Mesendoderm (in vitro differentiated cells): ENCODE data around the gene MBLAC2.

Experiments used
- DNase-seq: peaks from one replicate; pipeline ENCODE4 v3.0.0; 2013
- H2AK5ac ChIP-seq: 2 replicates; pipeline ENCODE4 v1.6.1; 2013; ENCODE audit warnings: low read length, inconsistent platforms
- H2BK120ac ChIP-seq: 2 replicates; pipeline ENCODE4 v1.6.1; 2013; ENCODE audit warnings: low read depth, mild to moderate bottlenecking, low read length, moderate library complexity, mixed read lengths
- H2BK15ac ChIP-seq: replicated peaks from 2 replicates; pipeline ENCODE4 v1.6.1; 2013; ENCODE audit warnings: low read depth, mild to moderate bottlenecking, moderate library complexity
- H2BK5ac ChIP-seq: 2 replicates; pipeline ENCODE4 v1.6.1; 2013; ENCODE audit warnings: low read length, inconsistent platforms
- H3K18ac ChIP-seq: 2 replicates; pipeline ENCODE4 v1.6.1; 2013; ENCODE audit warnings: mild to moderate bottlenecking, low read length, mixed read lengths
- H3K23ac ChIP-seq: one replicate; pipeline ENCODE4 v1.6.1; 2013; ENCODE audit warnings: low read length
- H3K27ac ChIP-seq: 2 replicates; pipeline ENCODE4 v1.5.1; 2013; ENCODE audit warnings: low read depth, mild to moderate bottlenecking, inconsistent platforms, low read length, moderate library complexity
- H3K27me3 ChIP-seq: 2 replicates; pipeline ENCODE4 v1.6.1; 2013; ENCODE audit warnings: low read length, control low read depth, mild to moderate bottlenecking, inconsistent platforms; ENCODE audit not compliant: insufficient read depth, poor library complexity
- H3K36me3 ChIP-seq: 2 replicates; pipeline ENCODE4 v1.6.1; 2013; ENCODE audit warnings: low read length, inconsistent platforms; ENCODE audit not compliant: control insufficient read depth, insufficient read depth
- H3K4ac ChIP-seq: one replicate; pipeline ENCODE4 v1.6.1; 2013; ENCODE audit warnings: low read depth, mild to moderate bottlenecking, low read length, moderate library complexity
- H3K4me1 ChIP-seq: 2 replicates; pipeline ENCODE4 v1.6.1; 2013; ENCODE audit warnings: low read depth, low read length, inconsistent platforms; ENCODE audit not compliant: control insufficient read depth
- H3K4me2 ChIP-seq: 2 replicates; pipeline ENCODE4 v1.6.1; 2013; ENCODE audit warnings: low read length
- H3K4me3 ChIP-seq: 2 replicates; pipeline ENCODE4 v1.5.1; 2013; ENCODE audit warnings: mild to moderate bottlenecking, low read length
- H3K56ac ChIP-seq: one replicate; pipeline ENCODE4 v1.6.1; 2013; ENCODE audit warnings: low read length
- H3K79me1 ChIP-seq: 2 replicates; pipeline ENCODE4 v1.6.1; 2013; ENCODE audit warnings: low read length, inconsistent platforms
- H3K79me2 ChIP-seq: 2 replicates; pipeline ENCODE4 v1.6.1; 2013; ENCODE audit warnings: mild to moderate bottlenecking, low read length; ENCODE audit not compliant: control insufficient read depth, insufficient read depth
- H3K9ac ChIP-seq: 2 replicates; pipeline ENCODE4 v1.6.1; 2013; ENCODE audit warnings: low read length, inconsistent platforms
- H4K5ac ChIP-seq: one replicate; pipeline ENCODE4 v1.6.1; 2013; ENCODE audit warnings: low read length
- H4K8ac ChIP-seq: one replicate; pipeline ENCODE4 v1.6.1; 2013; ENCODE audit warnings: low read depth, mild to moderate bottlenecking, control low read depth, low read length, moderate library complexity
- WGBS: extraction: QIAGEN DNeasy Blood & Tissue Kit; methylation state at CpG from one replicate; pipeline ENCODE4 v1.1.7; 2013; ENCODE audit warnings: low lambda C conversion rate, missing lambda C conversion rate; ENCODE audit not compliant: insufficient coverage; ENCODE audit errors: extremely low coverage; 5-methylcytosine and 5-hydroxymethylcytosine counted together

The MBLAC2 gene

DNA sequence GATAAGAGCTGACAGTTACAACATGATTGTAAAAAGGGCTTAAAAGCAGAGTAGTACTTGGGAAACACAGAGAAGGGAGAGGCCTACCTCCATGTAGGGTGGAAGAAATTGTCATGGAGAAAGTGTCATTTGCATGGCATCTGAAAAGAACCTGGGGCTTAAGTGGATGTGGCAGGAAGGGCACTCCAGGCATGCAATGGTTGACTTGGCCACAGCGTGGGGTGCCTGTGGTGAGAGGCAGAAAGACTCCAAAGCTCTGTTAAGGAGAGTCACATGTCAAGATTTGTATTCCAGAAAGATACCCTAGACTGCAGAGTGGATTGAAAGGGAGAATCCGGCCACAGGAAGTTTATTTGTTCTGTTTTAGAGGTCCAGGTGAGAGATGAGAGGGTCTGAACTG lies 2.5 kb upstream of the MBLAC2 start:
- Histone ChIP-seq H3K79me2 (peaks cover 5% of the 10 kb centered on the region), H3K27me3 (no peaks in the 10 kb centered on the region), H3K23ac (no peak overlapping the region), H2BK5ac (no peak overlapping the region), H2AK5ac (no peak overlapping the region), H3K4me3 (no peak overlapping the region), H3K9ac (no peak overlapping the region), H4K5ac (no peak overlapping the region), H3K4ac (no peak overlapping the region), H3K18ac (no peak overlapping the region), H3K27ac (no peak overlapping the region), H3K4me2 (no peak overlapping the region), H3K79me1 (no peaks in the 10 kb centered on the region), H3K36me3 (no peaks in the 10 kb centered on the region), H2BK15ac (no peak overlapping the region), H4K8ac (no peak overlapping the region), H3K4me1 (peaks cover 12% of the 10 kb centered on the region), H3K56ac (peak overlapping the region; percentile 31), H2BK120ac (no peak overlapping the region)
- peak; percentile 87 for DNase-seq
- WGBS, result no CpG with 5 or more reads among the region's 2 CpGs

DNA sequence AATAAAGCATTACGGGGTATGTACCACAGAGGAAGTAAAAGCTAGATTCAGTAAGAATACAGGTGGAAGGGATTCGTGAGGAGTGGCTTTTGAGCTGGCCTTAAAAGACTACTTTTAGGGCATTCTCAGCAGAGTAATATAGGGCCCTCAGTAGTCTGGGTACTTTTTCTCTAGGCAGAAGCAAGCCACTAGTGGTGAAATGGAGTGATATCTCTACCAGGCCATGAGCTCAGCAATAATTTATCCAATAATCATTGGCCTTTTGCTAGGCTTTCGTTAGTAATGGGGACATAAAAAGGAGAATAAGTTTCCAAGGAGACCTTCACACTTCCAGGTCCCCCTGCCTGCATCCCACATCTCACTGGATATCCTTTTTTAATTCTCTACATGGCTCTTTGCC lies 1.8 kb upstream of the MBLAC2 start:
- Histone ChIP-seq H3K27me3 (no peaks in the 10 kb centered on the region), H3K36me3 (no peaks in the 10 kb centered on the region)
- WGBS, result no CpG with 5 or more reads among the region's 3 CpGs

DNA sequence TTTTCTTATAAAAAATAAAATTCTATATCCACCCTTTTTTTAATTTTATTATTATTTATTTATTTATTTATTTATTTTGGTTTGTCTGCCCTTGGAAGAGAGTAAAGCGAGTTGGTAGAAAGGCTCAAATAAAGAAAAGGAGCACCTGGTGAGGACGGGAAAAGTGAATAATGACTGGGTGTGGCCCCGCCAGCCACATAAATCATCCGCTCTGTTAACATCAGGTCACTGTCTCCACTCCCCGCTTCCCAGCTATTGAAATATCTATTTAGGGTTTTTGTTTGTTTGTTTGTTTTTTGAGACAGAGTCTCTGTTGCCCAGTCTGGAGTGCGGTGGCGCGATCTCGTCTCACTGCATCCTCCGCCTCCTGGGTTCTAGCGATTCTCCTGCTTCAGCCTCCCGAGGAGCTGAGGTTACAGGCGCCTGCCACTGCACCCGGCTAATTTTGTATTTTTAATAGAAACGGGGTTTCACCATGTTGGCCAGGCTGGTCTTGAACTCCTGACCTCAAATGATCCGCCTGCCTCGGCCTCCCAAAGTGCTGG lies 937 bp upstream of the MBLAC2 start:
- H3K18ac ChIP-seq, result no peak overlapping the region
- WGBS, result no CpG with 5 or more reads among the region's 17 CpGs
- H2BK15ac ChIP-seq, result no peak overlapping the region
- H3K4ac ChIP-seq, result no peak overlapping the region
- H3K56ac ChIP-seq, result peak overlapping the region; percentile 54
- no peaks in the 10 kb centered on the region for H3K79me1 ChIP-seq
- no peak overlapping the region for H3K27ac ChIP-seq
- H4K8ac ChIP-seq, result no peak overlapping the region
- H3K23ac ChIP-seq, result no peak overlapping the region
- peaks cover 12% of the 10 kb centered on the region for H3K4me1 ChIP-seq
- H2AK5ac ChIP-seq, result no peak overlapping the region
- no peak overlapping the region for H2BK5ac ChIP-seq
- no peak for DNase-seq
- H3K79me2 ChIP-seq, result peaks cover 5% of the 10 kb centered on the region
- H2BK120ac ChIP-seq, result no peak overlapping the region
- no peak overlapping the region for H3K9ac ChIP-seq
- H4K5ac ChIP-seq, result no peak overlapping the region
- H3K4me2 ChIP-seq, result peak overlapping the region; percentile 51
- no peaks in the 10 kb centered on the region for H3K36me3 ChIP-seq
- no peaks in the 10 kb centered on the region for H3K27me3 ChIP-seq
- H3K4me3 ChIP-seq, result peak overlapping the region; percentile 29

More for the DNA sequence above, 1.8 kb upstream of the MBLAC2 start:
- Histone ChIP-seq H3K9ac (no peak overlapping the region), H3K4me3 (no peak overlapping the region), H2AK5ac (no peak overlapping the region), H2BK5ac (no peak overlapping the region), H2BK120ac (no peak overlapping the region), H3K56ac (no peak overlapping the region), H3K79me2 (peaks cover 5% of the 10 kb centered on the region), H4K5ac (no peak overlapping the region), H3K4me1 (peaks cover 12% of the 10 kb centered on the region), H4K8ac (no peak overlapping the region), H3K4ac (no peak overlapping the region), H3K79me1 (no peaks in the 10 kb centered on the region), H3K23ac (no peak overlapping the region), H3K18ac (no peak overlapping the region), H3K27ac (peak overlapping the region; percentile 29), H2BK15ac (no peak overlapping the region), H3K4me2 (no peak overlapping the region)
- DNase-seq, result peak; percentile 16

DNA sequence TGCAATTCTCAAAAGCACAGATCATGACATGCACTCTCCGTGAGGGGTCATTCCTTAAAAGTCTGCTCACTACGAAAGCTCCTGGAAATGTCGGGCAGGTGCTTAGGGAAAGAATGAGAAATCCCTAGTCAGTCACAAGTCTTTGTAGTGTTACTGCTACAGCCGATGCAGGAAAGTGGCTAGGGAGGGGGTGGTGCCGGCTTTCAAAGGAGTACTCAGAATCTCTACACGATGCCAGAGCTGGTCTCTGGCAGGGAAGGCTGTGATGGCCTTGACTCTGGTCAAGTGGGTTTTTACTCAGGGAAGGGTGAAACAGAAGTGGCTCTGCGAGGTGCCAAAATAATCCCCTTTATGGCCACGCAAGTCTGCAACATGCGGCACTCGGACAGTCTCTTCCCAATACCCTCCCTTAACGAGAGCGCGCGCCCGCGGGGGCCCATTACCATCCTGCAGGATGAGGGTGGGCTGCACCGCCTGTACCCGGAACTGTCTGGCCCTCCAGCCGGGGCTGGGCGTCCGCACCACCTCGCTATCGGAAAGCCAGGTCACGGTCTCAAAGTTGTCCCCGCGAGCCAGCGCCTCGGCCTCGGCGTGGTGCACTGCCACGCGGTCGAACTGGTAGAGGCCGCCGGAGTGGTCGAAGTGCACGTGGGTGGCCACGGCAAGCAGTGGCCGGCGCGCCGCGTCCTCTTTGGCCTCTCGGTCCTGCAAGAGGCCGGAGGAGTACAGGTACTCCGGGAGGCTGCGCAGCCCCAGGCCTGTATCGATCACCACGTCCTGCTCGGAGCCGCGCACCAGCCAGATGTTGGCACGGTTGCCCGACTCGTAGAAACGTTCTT lies 956 bp downstream of the MBLAC2 start:
- peak overlapping the region; percentile 89 for H3K9ac ChIP-seq
- peak overlapping the region; percentile 97 for H3K56ac ChIP-seq
- H3K79me2 ChIP-seq, result peaks cover 5% of the 10 kb centered on the region
- H2BK120ac ChIP-seq, result no peak overlapping the region
- H2AK5ac ChIP-seq, result no peak overlapping the region
- no peaks in the 10 kb centered on the region for H3K27me3 ChIP-seq
- no peaks in the 10 kb centered on the region for H3K36me3 ChIP-seq
- peak overlapping the region; percentile 80 for H3K4me3 ChIP-seq
- peak overlapping the region; percentile 83 for H3K23ac ChIP-seq
- H2BK15ac ChIP-seq, result no peak overlapping the region
- H3K4ac ChIP-seq, result no peak overlapping the region
- no peak overlapping the region for H3K27ac ChIP-seq
- H3K4me1 ChIP-seq, result peaks cover 12% of the 10 kb centered on the region
- DNase-seq, result peak; percentile 64
- peak overlapping the region; percentile 93 for H3K4me2 ChIP-seq
- H3K18ac ChIP-seq, result no peak overlapping the region
- WGBS, result no CpG with 5 or more reads among the region's 56 CpGs
- H4K5ac ChIP-seq, result no peak overlapping the region
- no peak overlapping the region for H2BK5ac ChIP-seq
- H3K79me1 ChIP-seq, result no peaks in the 10 kb centered on the region
- no peak overlapping the region for H4K8ac ChIP-seq

DNA sequence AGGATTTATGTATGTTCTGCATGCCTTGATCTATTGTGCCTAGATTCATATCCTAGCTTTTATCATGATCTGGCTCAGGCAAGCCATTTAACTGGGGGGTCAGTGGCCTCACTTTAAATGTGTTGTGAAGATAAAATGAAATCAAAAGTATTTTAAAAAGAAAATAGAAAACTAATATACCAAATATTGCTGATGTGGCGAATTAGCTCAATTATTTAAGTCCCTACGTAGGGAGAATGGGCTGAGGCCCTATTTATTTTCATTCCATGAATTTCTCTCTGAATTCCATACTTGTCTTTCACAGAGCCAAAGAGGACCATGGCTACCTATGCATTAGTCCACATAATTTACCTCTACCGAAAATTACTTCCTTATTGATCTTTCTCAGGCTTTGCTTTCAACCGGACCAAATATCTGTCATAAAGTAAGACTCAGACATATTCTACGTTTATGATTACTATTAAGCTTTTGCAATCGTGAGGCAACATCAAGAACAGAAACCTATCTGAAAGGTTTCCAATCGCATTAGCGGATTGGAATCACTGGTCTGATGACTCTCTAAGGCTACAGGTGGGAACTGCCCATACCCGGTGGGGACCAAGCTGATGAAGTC lies 1.7 kb downstream of the MBLAC2 start:
- Histone ChIP-seq H4K5ac (no peak overlapping the region), H3K4me2 (peak overlapping the region; percentile 93), H2BK120ac (no peak overlapping the region), H3K36me3 (no peaks in the 10 kb centered on the region), H3K4me3 (peak overlapping the region; percentile 80), H3K4me1 (peaks cover 12% of the 10 kb centered on the region), H2BK15ac (no peak overlapping the region), H3K23ac (no peak overlapping the region), H2BK5ac (no peak overlapping the region), H3K9ac (peak overlapping the region; percentile 89), H3K79me1 (no peaks in the 10 kb centered on the region), H4K8ac (no peak overlapping the region), H3K56ac (peak overlapping the region; percentile 97), H3K79me2 (peaks cover 3% of the 10 kb centered on the region), H2AK5ac (no peak overlapping the region), H3K27ac (no peak overlapping the region), H3K18ac (no peak overlapping the region), H3K27me3 (no peaks in the 10 kb centered on the region), H3K4ac (no peak overlapping the region)
- DNase-seq, result no peak
- no CpG with 5 or more reads among the region's 9 CpGs for WGBS
